K562 (cell line): ENCODE measurements around the gene HBG1. TPM values are rescaled to one million over a fixed set of nuclear protein-coding genes. Genes with fewer than 3 reads are reported as not detected.
A peak's percentile ranks its signal among the peaks of the same experiment; 100 is the strongest.

ENCODE experiments used
- ATF4 ChIP-seq: fragments of 450-650 bp; formaldehyde crosslinking; IDR thresholded peaks from 2 replicates; pipeline ENCODE4 v1.4.0; 2022; ENCODE audit warnings: mild to moderate bottlenecking, moderate library complexity
- ESRRB ChIP-seq: fragments of 250-450 bp; sonication (Bioruptor Pico); IDR thresholded peaks from 2 replicates; pipeline ENCODE4 v1.5.0; 2020; ENCODE audit warnings: mild to moderate bottlenecking, moderate library complexity, borderline replicate concordance
- HIVEP1 ChIP-seq: fragments of 250-450 bp; sonication (Bioruptor Pico); IDR thresholded peaks from 2 replicates; pipeline ENCODE4 v1.4.0; 2020; ENCODE audit warnings: mild to moderate bottlenecking
- IRF2 ChIP-seq: sonication (generic); formaldehyde crosslinking; IDR thresholded peaks from 2 replicates; pipeline ENCODE4 v1.8.1; 2022; ENCODE audit warnings: mild to moderate bottlenecking, missing genetic modification reagents
- MAFG ChIP-seq: fragments of 450-650 bp; conservative IDR thresholded peaks from 2 replicates; pipeline ENCODE4 v1.6.1; 2016; ENCODE audit warnings: missing genetic modification characterization, missing compliant biosample characterization
- MLX ChIP-seq, 2 experiments: fragments of 450-650 bp in 1 of 2; sonication (generic) in 1 of 2; formaldehyde crosslinking; conservative IDR thresholded peaks; 2 replicates each; pipeline versions ENCODE4 v1.4.0 to v1.8.1; 2020 to 2022; ENCODE audit warnings: mild to moderate bottlenecking in 1 of 2, missing genetic modification reagents in 1 of 2
- NRF1 ChIP-seq, 2 experiments: fragments of 450-650 bp; IDR thresholded peaks in 1 of 2; conservative IDR thresholded peaks in 1 of 2; 2 replicates each; pipeline ENCODE4 v1.6.1; 2014; ENCODE audit warnings: mild to moderate bottlenecking in 2 of 2
- PCBP1 ChIP-seq: fragments of 200-400 bp; formaldehyde crosslinking; IDR thresholded peaks from 2 replicates; pipeline ENCODE4 v1.6.1; 2018; ENCODE audit warnings: mild to moderate bottlenecking, low read depth, low read length; ENCODE audit not compliant: poor library complexity, severe bottlenecking
- POLR2B ChIP-seq: fragments of 450-650 bp; IDR thresholded peaks from 2 replicates; pipeline ENCODE4 v1.6.1; 2018; ENCODE audit warnings: low read depth; ENCODE audit not compliant: partially characterized antibody
- RERE ChIP-seq: sonication (generic); formaldehyde crosslinking; IDR thresholded peaks from 2 replicates; pipeline ENCODE4 v1.8.0; 2023; ENCODE audit warnings: missing genetic modification reagents, mild to moderate bottlenecking, borderline replicate concordance
- TAF1 ChIP-seq: IDR thresholded peaks from 2 replicates; pipeline ENCODE4 v1.6.1; 2011; ENCODE audit warnings: mild to moderate bottlenecking, low read length, moderate library complexity; ENCODE audit not compliant: insufficient read depth, control insufficient read depth, severe bottlenecking; ENCODE audit errors: extremely low read depth
- ZC3H11A ChIP-seq: IDR thresholded peaks from 2 replicates; pipeline ENCODE4 v1.6.1; 2012; ENCODE audit warnings: low read depth, low read length, improper control_type of control experiment
- ZFPM2 ChIP-seq: fragments of 250-450 bp; sonication (Bioruptor Pico); IDR thresholded peaks from 2 replicates; pipeline ENCODE4 v1.5.1; 2022; ENCODE audit warnings: mild to moderate bottlenecking
- ZNF253 ChIP-seq: fragments of 250-450 bp; sonication (Bioruptor Pico); conservative IDR thresholded peaks from 2 replicates; pipeline ENCODE4 v1.6.1; 2021; ENCODE audit warnings: mild to moderate bottlenecking
- ZNF75A ChIP-seq: fragments of 450-650 bp; formaldehyde crosslinking; IDR thresholded peaks from 2 replicates; pipeline ENCODE4 v1.4.0; 2020; ENCODE audit warnings: mild to moderate bottlenecking
- polyA plus RNA-seq, 8 experiments: library from polyadenylated mRNA; depleted of rRNA in 4 of 8; stranded (reverse) in 5 of 8; unstranded in 3 of 8; fragments of >200 nt; fragmentation: Nextera tagmentation in 2 of 8; fragmentation: Illumina TruSeq in 1 of 8; extraction: Ambion mirVana in 2 of 8; extraction: Trizol in 1 of 8; gene quantifications; 2 replicates each; pipeline versions ENCODE4 v1.2.1 to v1.2.3, GENCODE V29; 2011 to 2014; ENCODE audit warnings: inconsistent platforms in 1 of 8, missing spikeins in 1 of 8
- total RNA-seq, 7 experiments: library from RNA; depleted of rRNA in 6 of 7; stranded (reverse); fragments of >200 nt in 6 of 7; fragmentation: Illumina TruSeq in 2 of 7; extraction: Trizol in 2 of 7; gene quantifications; 2 replicates each; pipeline versions ENCODE4 v1.2.1 to v1.2.3, GENCODE V29; 2011 to 2021; ENCODE audit warnings: low replicate concordance in 1 of 7
- TF ChIP-seq, protein P1 (sequence below), 3 experiments: fragments of 200-800 bp in 1 of 3; fragments of 250-450 bp in 1 of 3; fragments of 450-650 bp in 1 of 3; sonication (Bioruptor Pico) in 1 of 3; sonication (Bioruptor generic) in 1 of 3; formaldehyde crosslinking in 1 of 3; IDR thresholded peaks; 2 replicates each; pipeline versions ENCODE4 v1.6.1 to v1.8.0; 2016 to 2022; ENCODE audit warnings: mild to moderate bottlenecking in 2 of 3, missing genetic modification characterization in 2 of 3, missing compliant biosample characterization in 1 of 3, moderate library complexity in 1 of 3

HBG1 gene
- total and polyA plus RNA-seq, 9 of the 15 experiments (the other 6 are each of a cell fraction or from before 2014, with no cell fraction given) = 1,066 to 16,338 (median 4,898) TPM

DNA sequence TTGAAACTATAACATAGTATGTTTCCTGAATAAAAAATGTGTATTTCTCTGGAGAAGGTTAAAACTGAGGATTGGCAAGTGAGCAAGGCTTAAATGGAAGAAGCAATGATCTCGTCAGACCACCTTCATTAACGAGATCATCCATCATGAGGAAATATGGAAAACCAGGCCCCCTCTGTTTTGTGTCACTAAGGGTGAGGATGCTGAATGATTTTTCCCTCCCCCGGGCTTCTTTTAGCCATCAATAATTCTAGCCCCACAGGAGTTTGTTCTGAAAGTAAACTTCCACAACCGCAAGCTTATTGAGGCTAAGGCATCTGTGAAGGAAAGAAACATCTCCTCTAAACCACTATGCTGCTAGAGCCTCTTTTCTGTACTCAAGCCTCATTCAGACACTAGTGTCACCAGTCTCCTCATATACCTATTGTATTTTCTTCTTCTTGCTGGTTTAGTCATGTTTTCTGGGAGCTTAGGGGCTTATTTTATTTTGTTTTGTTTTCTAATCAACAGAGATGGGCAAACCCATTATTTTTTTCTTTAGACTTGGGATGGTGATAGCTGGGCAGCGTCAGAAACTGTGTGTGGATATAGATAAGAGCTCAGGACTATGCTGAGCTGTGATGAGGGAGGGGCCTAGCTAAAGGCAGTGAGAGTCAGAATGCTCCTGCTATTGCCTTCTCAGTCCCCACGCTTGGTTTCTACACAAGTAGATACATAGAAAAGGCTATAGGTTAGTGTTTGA lies 25.9 kb upstream of the HBG1 start (continued):
- TF ChIP-seq RERE (CRISPR knock-in tag) (no peak), ATF4 (CRISPR knock-in tag) (no peak; the same call in 1 of the 2 replicates), ZFPM2 (CRISPR knock-in tag) (no peak), ESRRB (CRISPR knock-in tag) (0 out of 2 replicates have a peak, but pooled peaks have one; percentile 36), PCBP1 (no peak), ZNF253 (CRISPR knock-in tag) (no peak), TAF1 (peak; percentile 42), NRF1 (conservative IDR thresholded peaks at IDR 0.05 in 1 of 2, IDR thresholded peaks at IDR 0.05 in 1 of 2) (peak; percentile 37 to 38; a peak in 3 of 4 replicates), HIVEP1 (CRISPR knock-in tag) (no peak), MAFG (no peak; the same call in 1 of the 2 replicates), POLR2B (no peak), ZC3H11A (no peak), MLX (CRISPR knock-in tag; conservative IDR thresholded peaks at IDR 0.05) (no peak), ZNF75A (no peak), IRF2 (CRISPR knock-in tag) (no peak)
- TF ChIP-seq, protein P1, sequence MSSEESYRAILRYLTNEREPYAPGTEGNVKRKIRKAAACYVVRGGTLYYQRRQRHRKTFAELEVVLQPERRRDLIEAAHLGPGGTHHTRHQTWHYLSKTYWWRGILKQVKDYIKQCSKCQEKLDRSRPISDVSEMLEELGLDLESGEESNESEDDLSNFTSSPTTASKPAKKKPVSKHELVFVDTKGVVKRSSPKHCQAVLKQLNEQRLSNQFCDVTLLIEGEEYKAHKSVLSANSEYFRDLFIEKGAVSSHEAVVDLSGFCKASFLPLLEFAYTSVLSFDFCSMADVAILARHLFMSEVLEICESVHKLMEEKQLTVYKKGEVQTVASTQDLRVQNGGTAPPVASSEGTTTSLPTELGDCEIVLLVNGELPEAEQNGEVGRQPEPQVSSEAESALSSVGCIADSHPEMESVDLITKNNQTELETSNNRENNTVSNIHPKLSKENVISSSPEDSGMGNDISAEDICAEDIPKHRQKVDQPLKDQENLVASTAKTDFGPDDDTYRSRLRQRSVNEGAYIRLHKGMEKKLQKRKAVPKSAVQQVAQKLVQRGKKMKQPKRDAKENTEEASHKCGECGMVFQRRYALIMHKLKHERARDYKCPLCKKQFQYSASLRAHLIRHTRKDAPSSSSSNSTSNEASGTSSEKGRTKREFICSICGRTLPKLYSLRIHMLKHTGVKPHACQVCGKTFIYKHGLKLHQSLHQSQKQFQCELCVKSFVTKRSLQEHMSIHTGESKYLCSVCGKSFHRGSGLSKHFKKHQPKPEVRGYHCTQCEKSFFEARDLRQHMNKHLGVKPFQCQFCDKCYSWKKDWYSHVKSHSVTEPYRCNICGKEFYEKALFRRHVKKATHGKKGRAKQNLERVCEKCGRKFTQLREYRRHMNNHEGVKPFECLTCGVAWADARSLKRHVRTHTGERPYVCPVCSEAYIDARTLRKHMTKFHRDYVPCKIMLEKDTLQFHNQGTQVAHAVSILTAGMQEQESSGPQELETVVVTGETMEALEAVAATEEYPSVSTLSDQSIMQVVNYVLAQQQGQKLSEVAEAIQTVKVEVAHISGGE (CRISPR knock-in tag; IDR thresholded peaks at IDR 0.05) = peak in 1 of 3 experiments; percentile 48; a peak in 1 of 6 replicates
